ENCODE data around the gene AGA. TPM values are rescaled to one million over a fixed set of nuclear protein-coding genes. Genes with fewer than 3 reads are reported as not detected.

The AGA gene
- total RNA-seq = 10 to 100 TPM; 12.2 to 15.2 TPM

DNA sequence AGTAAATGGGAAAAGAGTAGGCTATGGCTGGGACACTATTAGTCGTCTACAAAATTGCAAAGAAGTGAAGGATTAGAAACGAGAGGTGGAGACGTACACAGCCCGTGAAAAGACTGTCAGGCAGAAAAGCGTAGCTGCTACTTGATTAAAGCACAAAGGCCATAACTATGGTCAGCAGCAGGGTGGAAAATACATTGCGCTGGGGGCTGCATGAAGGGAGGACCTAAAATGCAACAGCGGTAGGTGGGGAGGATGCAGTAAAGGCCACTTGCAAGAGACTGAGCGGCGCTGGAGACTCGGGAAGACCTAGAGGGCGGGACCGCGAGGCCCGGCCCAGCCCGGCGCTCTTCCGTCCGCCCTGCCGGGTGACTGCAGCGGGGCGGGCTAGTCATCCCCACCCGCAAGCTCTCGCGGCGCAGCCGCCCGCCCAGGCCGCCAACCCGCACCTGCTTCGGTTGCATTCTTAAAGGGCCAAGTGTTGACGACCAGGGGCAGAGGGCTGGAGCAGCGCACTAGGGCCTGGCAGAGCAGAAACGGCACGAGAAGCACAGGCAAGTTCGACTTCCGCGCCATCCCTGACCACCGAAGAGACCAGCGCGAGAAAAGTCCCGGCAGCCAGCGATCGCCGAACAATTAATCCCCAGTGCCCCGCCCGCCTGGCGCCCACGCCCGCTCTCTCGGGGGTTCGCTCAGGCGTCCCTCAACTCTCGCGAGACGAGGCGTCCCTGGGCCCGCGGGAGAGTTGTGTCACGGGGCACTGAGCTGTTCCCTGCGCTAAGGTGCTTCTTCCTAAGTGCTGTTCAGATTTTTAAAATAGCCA is at the start of gene AGA:
Gene AGA, minus strand, starts transcription at position 635 of the 820 bp plus-strand sequence. Its CDS starts 62 bp downstream, at position 573.
- TF ChIP-seq, protein P1, sequence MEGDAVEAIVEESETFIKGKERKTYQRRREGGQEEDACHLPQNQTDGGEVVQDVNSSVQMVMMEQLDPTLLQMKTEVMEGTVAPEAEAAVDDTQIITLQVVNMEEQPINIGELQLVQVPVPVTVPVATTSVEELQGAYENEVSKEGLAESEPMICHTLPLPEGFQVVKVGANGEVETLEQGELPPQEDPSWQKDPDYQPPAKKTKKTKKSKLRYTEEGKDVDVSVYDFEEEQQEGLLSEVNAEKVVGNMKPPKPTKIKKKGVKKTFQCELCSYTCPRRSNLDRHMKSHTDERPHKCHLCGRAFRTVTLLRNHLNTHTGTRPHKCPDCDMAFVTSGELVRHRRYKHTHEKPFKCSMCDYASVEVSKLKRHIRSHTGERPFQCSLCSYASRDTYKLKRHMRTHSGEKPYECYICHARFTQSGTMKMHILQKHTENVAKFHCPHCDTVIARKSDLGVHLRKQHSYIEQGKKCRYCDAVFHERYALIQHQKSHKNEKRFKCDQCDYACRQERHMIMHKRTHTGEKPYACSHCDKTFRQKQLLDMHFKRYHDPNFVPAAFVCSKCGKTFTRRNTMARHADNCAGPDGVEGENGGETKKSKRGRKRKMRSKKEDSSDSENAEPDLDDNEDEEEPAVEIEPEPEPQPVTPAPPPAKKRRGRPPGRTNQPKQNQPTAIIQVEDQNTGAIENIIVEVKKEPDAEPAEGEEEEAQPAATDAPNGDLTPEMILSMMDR (IDR thresholded peaks at IDR 0.05) = no peak
- Histone ChIP-seq H3K9ac (ENCODE audit: low read depth in 2 of 2, low read length in 2 of 2) (peak within 1 kb of the TSS; percentile 64 to 85), H3K36me3 (no peaks in the 10 kb centered on the region), H3K27ac (peak within 1 kb of the TSS; percentile 91), H3K9me3 (no peaks in the 10 kb centered on the region), H3K4me1 (peaks cover 5% of the 10 kb centered on the region), H3K27me3 (no peaks in the 10 kb centered on the region), H3K4me3 (peak within 1 kb of the TSS; percentile 56)
- DNase-seq = peak; percentile 97
- intact Hi-C loops (cut with DNase I) = no loop called here

DNA sequence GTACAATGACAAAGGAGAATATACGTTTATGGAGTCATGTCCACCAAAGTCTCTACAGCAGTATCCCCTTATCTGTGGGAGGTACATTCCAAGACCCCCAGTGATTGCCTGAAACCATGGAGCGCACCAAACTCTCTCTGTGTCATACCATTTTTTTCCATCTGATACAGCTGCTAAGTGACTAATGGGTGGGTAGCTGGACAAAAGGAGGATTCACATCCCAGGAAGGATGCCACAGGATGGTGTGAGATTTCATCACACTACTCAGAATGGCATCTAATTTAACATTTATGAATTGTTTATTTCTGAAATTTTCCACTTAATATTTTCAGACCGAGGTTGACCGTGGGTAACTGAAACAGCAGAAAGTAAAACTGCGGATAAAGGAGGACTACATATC is 49.8 kb upstream of the AGA start:
- Histone ChIP-seq H3K9ac (ENCODE audit: low read depth in 2 of 2, low read length in 2 of 2) (no peak overlapping the region), H3K27ac (no peak overlapping the region), H3K4me1 (no peaks in the 10 kb centered on the region), H3K4me3 (no peak overlapping the region), H3K36me3 (no peaks in the 10 kb centered on the region), H3K27me3 (no peaks in the 10 kb centered on the region), H3K9me3 (no peaks in the 10 kb centered on the region)
- no peak for DNase-seq
- TF ChIP-seq, protein P1 (IDR thresholded peaks at IDR 0.05) = no peak
- intact Hi-C loops (cut with DNase I) = no loop called here

DNA sequence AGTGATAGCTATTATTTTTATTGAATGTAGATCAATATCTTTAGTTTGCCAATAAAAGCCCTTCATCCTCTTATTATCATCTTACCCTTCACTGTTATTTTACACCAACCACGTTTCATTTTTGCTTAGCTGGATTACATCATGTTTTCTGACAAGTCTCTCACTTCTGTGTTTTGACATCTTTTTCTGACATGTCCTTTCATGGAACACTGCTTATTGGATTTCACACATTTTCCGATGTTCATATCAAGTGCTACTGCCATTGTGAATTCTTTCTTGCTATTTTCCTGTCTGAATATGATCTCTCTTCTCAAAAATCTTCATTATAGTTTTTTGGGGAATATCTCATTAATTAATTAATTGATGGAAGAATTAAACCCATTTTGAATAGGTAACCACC is 48.5 kb upstream of the AGA start:
- H3K9me3 ChIP-seq = no peaks in the 10 kb centered on the region
- intact Hi-C loops (cut with DNase I) = no loop called here
- no peaks in the 10 kb centered on the region for H3K36me3 ChIP-seq
- H3K27me3 ChIP-seq = no peaks in the 10 kb centered on the region
- TF ChIP-seq, protein P1 (IDR thresholded peaks at IDR 0.05) = no peak
- no peak overlapping the region for H3K4me3 ChIP-seq
- no peak overlapping the region for H3K27ac ChIP-seq
- H3K4me1 ChIP-seq = no peaks in the 10 kb centered on the region
- H3K9ac ChIP-seq (ENCODE audit: low read depth in 2 of 2, low read length in 2 of 2) = no peak overlapping the region
- no peak for DNase-seq

DNA sequence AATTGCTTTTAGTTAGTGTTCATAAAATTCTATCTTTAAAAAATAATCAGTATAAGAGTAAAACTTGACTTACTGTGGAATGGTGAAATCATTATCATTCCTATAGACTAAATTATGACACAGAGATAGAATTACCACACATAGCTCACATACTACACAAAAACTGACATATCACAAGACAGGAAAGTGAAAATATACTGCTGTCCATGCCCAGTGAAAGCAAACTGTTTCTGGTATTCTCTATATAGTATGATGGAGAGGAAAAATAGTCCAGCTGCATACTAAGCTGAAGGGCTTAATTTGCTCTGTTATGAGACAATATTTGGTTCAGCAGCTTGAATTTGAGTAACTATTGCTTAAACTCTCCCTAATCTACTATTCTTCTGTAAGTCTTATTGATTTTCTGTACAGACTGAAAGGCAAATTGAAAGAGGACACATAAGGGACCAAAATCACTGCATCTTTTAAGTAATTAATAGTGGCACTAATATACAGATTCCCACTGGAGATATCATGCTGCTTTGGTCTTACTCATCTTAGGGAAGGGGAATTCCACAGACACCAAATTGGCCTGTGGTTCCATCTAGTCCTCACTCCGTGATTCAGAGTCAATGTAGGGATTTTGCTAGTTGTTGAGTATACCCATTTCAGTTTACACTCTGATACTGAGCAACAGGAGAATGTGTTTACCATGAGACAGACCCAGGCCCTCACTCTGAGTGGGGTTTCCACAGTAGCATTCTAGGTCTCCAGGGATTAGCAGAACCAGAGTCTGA is 47.4 kb upstream of the AGA start:
- intact Hi-C loops (cut with DNase I) = no loop called here
- Histone ChIP-seq H3K4me1 (no peaks in the 10 kb centered on the region), H3K27ac (no peak overlapping the region), H3K9ac (ENCODE audit: low read depth in 2 of 2, low read length in 2 of 2) (no peak overlapping the region), H3K27me3 (no peaks in the 10 kb centered on the region), H3K36me3 (no peaks in the 10 kb centered on the region), H3K9me3 (no peaks in the 10 kb centered on the region), H3K4me3 (no peak overlapping the region)
- TF ChIP-seq, protein P1 (IDR thresholded peaks at IDR 0.05) = no peak
- DNase-seq = no peak

DNA sequence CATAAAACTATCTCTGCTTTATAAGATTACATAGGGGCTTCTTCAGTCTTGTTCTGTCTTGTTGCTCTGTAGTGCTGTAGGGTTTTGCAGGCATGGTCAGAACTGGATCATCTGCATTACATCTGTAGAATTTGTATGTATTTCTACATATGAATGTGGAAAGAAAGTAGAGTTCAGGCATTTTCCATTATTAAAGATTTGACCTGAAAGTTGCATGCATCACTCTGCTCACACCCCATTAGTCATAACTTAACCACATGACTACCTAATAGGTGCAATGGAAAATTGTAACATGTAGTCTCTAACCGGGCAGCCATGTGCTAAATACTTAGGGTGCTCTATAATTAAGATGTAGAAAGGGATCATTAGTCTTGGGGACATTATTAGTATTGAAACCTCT is 45.7 kb upstream of the AGA start:
- no peaks in the 10 kb centered on the region for H3K36me3 ChIP-seq
- no peaks in the 10 kb centered on the region for H3K9me3 ChIP-seq
- H3K9ac ChIP-seq (ENCODE audit: low read depth in 2 of 2, low read length in 2 of 2) = no peak overlapping the region
- no peak for DNase-seq
- intact Hi-C loops (cut with DNase I) = no loop called here
- no peaks in the 10 kb centered on the region for H3K27me3 ChIP-seq
- no peak overlapping the region for H3K4me3 ChIP-seq
- H3K27ac ChIP-seq = no peak overlapping the region
- TF ChIP-seq, protein P1 (IDR thresholded peaks at IDR 0.05) = no peak
- no peaks in the 10 kb centered on the region for H3K4me1 ChIP-seq
